Fibroblast of the aortic adventitia (primary cell): ENCODE results near the gene DYNC1I1. TPM values are rescaled to one million over a fixed set of nuclear protein-coding genes. Genes with fewer than 3 reads are reported as not detected.

Experiments
- DNase-seq: peaks from one replicate; pipeline ENCODE4 v3.0.0-alpha.2; 2010; ENCODE audit warnings: low read depth
- H3K4me3 ChIP-seq: 2 replicates; pipeline ENCODE4 v1.5.1; 2011; ENCODE audit warnings: low read depth, mild to moderate bottlenecking, control low read depth, low read length, moderate library complexity
- CTCF ChIP-seq: IDR thresholded peaks from 2 replicates; pipeline ENCODE4 v1.5.1; 2011; ENCODE audit warnings: mild to moderate bottlenecking, low read length, control low read depth, inconsistent platforms; ENCODE audit not compliant: insufficient read depth
- total RNA-seq: library from RNA; depleted of rRNA; stranded (reverse); fragments of >200 nt; gene quantifications from 2 replicates; pipeline ENCODE4 v1.2.3, GENCODE V29; 2012; ENCODE audit warnings: low replicate concordance

DYNC1I1 gene
- total RNA-seq, 1 donor = 0.54 TPM

GRCh38 chr7:95993380-95993779 is 221.0 kb downstream of the DYNC1I1 start:
- no peak for DNase-seq
- no peak for TF ChIP-seq CTCF

GRCh38 chr7:95996174-95996573 is 223.8 kb downstream of the DYNC1I1 start:
- H3K4me3 ChIP-seq = no peak overlapping the region
- no peak for TF ChIP-seq CTCF
- DNase-seq = no peak

More at GRCh38 chr7:95993380-95993779, 221.0 kb downstream of the DYNC1I1 start:
- H3K4me3 ChIP-seq = no peak overlapping the region

DNA sequence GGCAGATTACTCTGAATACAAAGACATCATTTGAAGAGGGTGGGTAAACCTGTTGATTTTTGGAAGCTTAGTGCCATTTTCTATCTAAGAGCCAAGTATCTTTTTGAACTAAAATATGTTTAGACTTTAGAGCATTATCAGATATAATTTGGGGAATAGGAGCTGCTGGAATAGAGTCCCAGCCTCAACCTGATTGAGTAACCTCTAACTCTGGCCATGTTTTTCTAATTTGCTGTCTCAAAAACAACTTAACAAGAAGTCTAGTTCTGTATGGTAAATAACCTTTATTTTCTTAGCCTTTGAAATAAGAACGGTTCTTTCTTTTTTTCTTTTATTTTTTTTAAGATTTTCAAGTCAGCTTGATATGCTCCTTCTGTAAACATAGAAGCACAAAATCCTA is 224.5 kb downstream of the DYNC1I1 start:
- H3K4me3 ChIP-seq = no peak overlapping the region
- TF ChIP-seq CTCF = no peak
- no peak for DNase-seq

GRCh38 chr7:95997632-95998031 is 225.3 kb downstream of the DYNC1I1 start:
- no peak for TF ChIP-seq CTCF
- no peak for DNase-seq
- H3K4me3 ChIP-seq = no peak overlapping the region

DNA sequence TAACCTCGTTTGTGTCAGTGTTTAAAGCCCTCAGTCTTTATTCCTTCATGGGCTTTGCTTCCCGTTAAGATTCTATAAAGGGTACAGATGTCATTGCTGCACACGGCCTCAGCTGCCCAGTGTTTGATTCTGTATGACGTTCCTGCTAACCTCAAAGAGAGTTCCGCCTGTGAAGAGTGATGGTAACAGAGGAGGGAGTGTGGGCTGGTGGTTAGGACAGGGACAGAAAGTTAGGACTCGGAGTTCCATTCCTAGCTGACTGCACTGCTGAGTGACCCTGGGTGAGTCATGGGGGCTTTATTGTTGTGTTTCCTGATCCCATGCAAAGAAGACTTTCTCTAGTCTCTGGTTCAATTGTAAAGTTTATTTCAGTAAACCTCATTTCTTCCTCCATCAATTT is 227.1 kb downstream of the DYNC1I1 start:
- no peak for DNase-seq
- TF ChIP-seq CTCF = no peak
- H3K4me3 ChIP-seq = no peak overlapping the region

DNA sequence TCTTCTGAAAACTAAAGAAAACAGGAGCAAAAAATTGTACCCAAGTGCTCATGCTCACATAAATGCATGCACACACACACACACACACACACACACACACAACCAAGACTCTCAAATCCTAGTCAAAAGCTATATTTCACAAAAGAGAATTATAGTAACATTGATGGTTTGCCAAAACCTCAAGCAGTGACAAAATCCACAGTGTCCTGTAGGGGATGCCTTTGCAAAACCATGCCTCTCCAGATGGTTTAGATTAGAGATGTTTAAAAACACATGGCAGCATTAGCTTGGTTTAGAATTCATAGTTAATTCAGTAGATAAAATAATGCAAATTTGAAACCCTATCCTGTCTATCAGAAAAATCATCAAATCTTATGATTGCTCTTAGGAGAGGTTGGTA is 232.2 kb downstream of the DYNC1I1 start:
- peak; percentile 47 for DNase-seq
- TF ChIP-seq CTCF = peak; percentile 29
- no peak overlapping the region for H3K4me3 ChIP-seq

DNA sequence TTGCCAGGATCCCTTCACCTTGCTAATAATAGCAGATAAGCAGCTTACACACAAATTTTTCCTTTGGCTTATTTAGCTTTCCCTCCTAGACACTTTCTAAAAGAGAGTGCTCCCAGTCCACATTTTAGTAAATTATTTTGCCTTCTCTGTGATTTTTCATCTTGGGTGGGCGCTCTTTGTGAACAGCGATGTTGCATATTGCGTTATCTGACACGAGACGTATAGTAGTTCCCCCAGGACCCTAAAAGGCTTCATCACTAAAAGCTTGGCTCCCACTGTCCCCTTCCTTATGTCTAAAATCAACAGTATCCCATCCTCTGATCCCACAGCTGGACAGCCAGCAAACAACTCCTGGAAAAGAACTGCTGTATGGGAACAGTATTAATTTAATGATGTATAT is 232.9 kb downstream of the DYNC1I1 start:
- no peak for DNase-seq
- TF ChIP-seq CTCF = no peak
- H3K4me3 ChIP-seq = no peak overlapping the region
